ENCODE results near the gene CERS6. TPM values are rescaled to one million over a fixed set of nuclear protein-coding genes. Genes with fewer than 3 reads are reported as not detected.

Gene CERS6
- total RNA-seq, 1 donor from 2014 or later, result 30.9 TPM

GRCh38 chr2:168712053-168712452, 256.0 kb downstream of the CERS6 start:
- H3K27ac Mint-ChIP-seq (ENCODE audit: unreplicated experiment), result no peak overlapping the region
- H3K4me1 Mint-ChIP-seq (ENCODE audit: unreplicated experiment), result peaks cover 8% of the 10 kb centered on the region
- H3K36me3 Mint-ChIP-seq (ENCODE audit: unreplicated experiment), result peaks cover 2% of the 10 kb centered on the region
- no peaks in the 10 kb centered on the region for H3K9me3 Mint-ChIP-seq (ENCODE audit: unreplicated experiment)
- no peak for TF ChIP-seq CTCF (IDR thresholded peaks at IDR 0.05)
- no peak overlapping the region for H3K4me3 Mint-ChIP-seq (ENCODE audit: unreplicated experiment)
- DNase-seq (ENCODE audit: extremely low spot score, unreplicated experiment), result no peak
- no peaks in the 10 kb centered on the region for H3K27me3 Mint-ChIP-seq (ENCODE audit: unreplicated experiment)

GRCh38 chr2:168713325-168713724, 257.3 kb downstream of the CERS6 start:
- no peaks in the 10 kb centered on the region for H3K9me3 Mint-ChIP-seq (ENCODE audit: unreplicated experiment)
- peaks cover 4% of the 10 kb centered on the region for H3K36me3 Mint-ChIP-seq (ENCODE audit: unreplicated experiment)
- H3K27ac Mint-ChIP-seq (ENCODE audit: unreplicated experiment), result no peak overlapping the region
- no peak for TF ChIP-seq CTCF (IDR thresholded peaks at IDR 0.05)
- H3K4me3 Mint-ChIP-seq (ENCODE audit: unreplicated experiment), result no peak overlapping the region
- no peaks in the 10 kb centered on the region for H3K27me3 Mint-ChIP-seq (ENCODE audit: unreplicated experiment)
- peaks cover 20% of the 10 kb centered on the region for H3K4me1 Mint-ChIP-seq (ENCODE audit: unreplicated experiment)
- no peak for DNase-seq (ENCODE audit: extremely low spot score, unreplicated experiment)

GRCh38 chr2:168715849-168716248, 259.8 kb downstream of the CERS6 start:
- H3K36me3 Mint-ChIP-seq (ENCODE audit: unreplicated experiment), result peaks cover 16% of the 10 kb centered on the region
- no peak for TF ChIP-seq CTCF (IDR thresholded peaks at IDR 0.05)
- peaks cover 25% of the 10 kb centered on the region for H3K4me1 Mint-ChIP-seq (ENCODE audit: unreplicated experiment)
- H3K4me3 Mint-ChIP-seq (ENCODE audit: unreplicated experiment), result no peak overlapping the region
- no peak for DNase-seq (ENCODE audit: extremely low spot score, unreplicated experiment)
- no peaks in the 10 kb centered on the region for H3K9me3 Mint-ChIP-seq (ENCODE audit: unreplicated experiment)
- H3K27ac Mint-ChIP-seq (ENCODE audit: unreplicated experiment), result no peak overlapping the region
- no peaks in the 10 kb centered on the region for H3K27me3 Mint-ChIP-seq (ENCODE audit: unreplicated experiment)

- no peak for TF ChIP-seq CTCF (IDR thresholded peaks at IDR 0.05)
- Mint-ChIP-seq H3K4me3 (ENCODE audit: unreplicated experiment) (no peak overlapping the region), H3K9me3 (ENCODE audit: unreplicated experiment) (no peaks in the 10 kb centered on the region), H3K4me1 (ENCODE audit: unreplicated experiment) (peaks cover 25% of the 10 kb centered on the region), H3K27ac (ENCODE audit: unreplicated experiment) (no peak overlapping the region), H3K36me3 (ENCODE audit: unreplicated experiment) (peaks cover 16% of the 10 kb centered on the region), H3K27me3 (ENCODE audit: unreplicated experiment) (no peaks in the 10 kb centered on the region)
- DNase-seq (ENCODE audit: extremely low spot score, unreplicated experiment), result no peak
These were observed 260.8 kb downstream of the CERS6 start for GRCh38 chr2:168716839-168717238.

GRCh38 chr2:168717790-168718502, 261.9 kb downstream of the CERS6 start:
- H3K4me3 Mint-ChIP-seq (ENCODE audit: unreplicated experiment), result no peak overlapping the region
- TF ChIP-seq CTCF (IDR thresholded peaks at IDR 0.05), result no peak
- no peaks in the 10 kb centered on the region for H3K27me3 Mint-ChIP-seq (ENCODE audit: unreplicated experiment)
- peaks cover 23% of the 10 kb centered on the region for H3K36me3 Mint-ChIP-seq (ENCODE audit: unreplicated experiment)
- no peak overlapping the region for H3K27ac Mint-ChIP-seq (ENCODE audit: unreplicated experiment)
- H3K9me3 Mint-ChIP-seq (ENCODE audit: unreplicated experiment), result no peaks in the 10 kb centered on the region
- no peak for DNase-seq (ENCODE audit: extremely low spot score, unreplicated experiment)
- peaks cover 25% of the 10 kb centered on the region for H3K4me1 Mint-ChIP-seq (ENCODE audit: unreplicated experiment)
